ENCODE measurements around the gene SDR42E2. TPM values are rescaled to one million over a fixed set of nuclear protein-coding genes. Genes with fewer than 3 reads are reported as not detected.

SDR42E2 gene
- under 0.01 TPM in 1 of 2 replicates, not detected in the other for total RNA-seq
- polyA plus RNA-seq = not detected in 2 replicates
- not detected in 2 replicates for polyA plus RNA-seq (2012)
- not detected in 2 replicates for polyA minus RNA-seq (ENCODE audit: low replicate concordance)

GRCh38 chr16:22161999-22162655, at the start of gene SDR42E2:
SDR42E2 (plus strand) TSS chr16:22162506; CDS start chr16:22165583, 3,077 bp downstream.
- Histone ChIP-seq H3K4me1 (ENCODE audit: control insufficient read depth, extremely low read depth, insufficient read depth, low read length) (no peaks in the 10 kb centered on the region), H3K79me2 (ENCODE audit: control insufficient read depth, insufficient read depth, low read length) (no peaks in the 10 kb centered on the region), H3K36me3 (ENCODE audit: control insufficient read depth, insufficient read depth, low read length) (no peaks in the 10 kb centered on the region), H3K9me3 (ENCODE audit: control insufficient read depth, insufficient read depth, low read depth, low read length) (no peaks in the 10 kb centered on the region), H3K27ac (ENCODE audit: insufficient read depth, low read length) (no peak within 1 kb of the TSS), H4K20me1 (ENCODE audit: control insufficient read depth, extremely low read depth, insufficient read depth, low read length) (no peaks in the 10 kb centered on the region), H3K4me2 (ENCODE audit: extremely low read depth, insufficient read depth, low read length) (no peak within 1 kb of the TSS), H2AFZ (ENCODE audit: low read length) (no peak within 1 kb of the TSS), H3K4me3 (replicated peaks in 1 of 4; ENCODE audit: control extremely low read depth in 1 of 4, insufficient read depth in 1 of 4, low read depth in 3 of 4, low read length in 4 of 4) (no peak within 1 kb of the TSS), H3K27me3 (ENCODE audit: control insufficient read depth, insufficient read depth, low read length) (peaks cover 20% of the 10 kb centered on the region), H3K9ac (ENCODE audit: insufficient read depth, low read length) (no peak within 1 kb of the TSS)
- TF ChIP-seq, protein P1, sequence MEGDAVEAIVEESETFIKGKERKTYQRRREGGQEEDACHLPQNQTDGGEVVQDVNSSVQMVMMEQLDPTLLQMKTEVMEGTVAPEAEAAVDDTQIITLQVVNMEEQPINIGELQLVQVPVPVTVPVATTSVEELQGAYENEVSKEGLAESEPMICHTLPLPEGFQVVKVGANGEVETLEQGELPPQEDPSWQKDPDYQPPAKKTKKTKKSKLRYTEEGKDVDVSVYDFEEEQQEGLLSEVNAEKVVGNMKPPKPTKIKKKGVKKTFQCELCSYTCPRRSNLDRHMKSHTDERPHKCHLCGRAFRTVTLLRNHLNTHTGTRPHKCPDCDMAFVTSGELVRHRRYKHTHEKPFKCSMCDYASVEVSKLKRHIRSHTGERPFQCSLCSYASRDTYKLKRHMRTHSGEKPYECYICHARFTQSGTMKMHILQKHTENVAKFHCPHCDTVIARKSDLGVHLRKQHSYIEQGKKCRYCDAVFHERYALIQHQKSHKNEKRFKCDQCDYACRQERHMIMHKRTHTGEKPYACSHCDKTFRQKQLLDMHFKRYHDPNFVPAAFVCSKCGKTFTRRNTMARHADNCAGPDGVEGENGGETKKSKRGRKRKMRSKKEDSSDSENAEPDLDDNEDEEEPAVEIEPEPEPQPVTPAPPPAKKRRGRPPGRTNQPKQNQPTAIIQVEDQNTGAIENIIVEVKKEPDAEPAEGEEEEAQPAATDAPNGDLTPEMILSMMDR (conservative IDR thresholded peaks at IDR 0.05 in 1 of 2, IDR thresholded peaks at IDR 0.05 in 1 of 2; ENCODE audit: low read depth in 1 of 2, low read length in 2 of 2) = no peak
- no peak for TF ChIP-seq EZH2 (IDR thresholded peaks at IDR 0.05; ENCODE audit: low read length, missing control alignments)
- no peak for DNase-seq (ENCODE audit: low read depth in 2 of 2)

- Histone ChIP-seq H3K27ac (ENCODE audit: insufficient read depth, low read length) (no peak overlapping the region), H3K9me3 (ENCODE audit: control insufficient read depth, insufficient read depth, low read depth, low read length) (no peaks in the 10 kb centered on the region), H3K4me3 (replicated peaks in 1 of 4; ENCODE audit: control extremely low read depth in 1 of 4, insufficient read depth in 1 of 4, low read depth in 3 of 4, low read length in 4 of 4) (no peak overlapping the region), H4K20me1 (ENCODE audit: control insufficient read depth, extremely low read depth, insufficient read depth, low read length) (no peaks in the 10 kb centered on the region), H3K4me2 (ENCODE audit: extremely low read depth, insufficient read depth, low read length) (no peak overlapping the region), H2AFZ (ENCODE audit: low read length) (no peak overlapping the region), H3K36me3 (ENCODE audit: control insufficient read depth, insufficient read depth, low read length) (no peaks in the 10 kb centered on the region), H3K79me2 (ENCODE audit: control insufficient read depth, insufficient read depth, low read length) (no peaks in the 10 kb centered on the region), H3K9ac (ENCODE audit: insufficient read depth, low read length) (no peak overlapping the region), H3K4me1 (ENCODE audit: control insufficient read depth, extremely low read depth, insufficient read depth, low read length) (no peaks in the 10 kb centered on the region), H3K27me3 (ENCODE audit: control insufficient read depth, insufficient read depth, low read length) (peaks cover 5% of the 10 kb centered on the region)
- DNase-seq (ENCODE audit: low read depth in 2 of 2) = no peak
- TF ChIP-seq EZH2 (IDR thresholded peaks at IDR 0.05; ENCODE audit: low read length, missing control alignments) = no peak
- TF ChIP-seq, protein P1 (conservative IDR thresholded peaks at IDR 0.05 in 1 of 2, IDR thresholded peaks at IDR 0.05 in 1 of 2; ENCODE audit: low read depth in 1 of 2, low read length in 2 of 2) = no peak
Measured at GRCh38 chr16:22116095-22116700, 46.1 kb upstream of the SDR42E2 start.

DNA sequence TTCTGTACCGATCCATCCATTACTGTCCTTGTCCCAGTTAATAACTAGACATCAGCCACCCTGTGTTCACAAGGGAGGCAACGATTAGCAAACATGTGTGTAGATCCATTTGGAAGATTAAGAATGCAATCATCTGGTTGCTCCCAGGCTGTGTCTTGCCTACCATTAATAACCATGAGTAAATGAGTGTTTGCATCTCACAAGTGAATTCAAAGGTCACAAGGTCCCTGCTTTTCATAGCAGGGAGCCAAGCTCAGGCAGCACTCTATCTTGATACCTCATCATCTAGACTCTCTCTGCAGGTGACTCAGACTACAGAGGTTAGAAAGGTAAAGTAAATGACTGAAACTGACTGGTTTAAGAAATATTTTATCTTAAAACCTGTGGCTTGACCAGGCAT, 44.7 kb upstream of the SDR42E2 start:
- peak in 1 of 2 donors; percentile 5 for DNase-seq (ENCODE audit: low read depth in 2 of 2)
- Histone ChIP-seq H3K4me1 (ENCODE audit: control insufficient read depth, extremely low read depth, insufficient read depth, low read length) (no peaks in the 10 kb centered on the region), H3K9ac (ENCODE audit: insufficient read depth, low read length) (no peak overlapping the region), H3K4me2 (ENCODE audit: extremely low read depth, insufficient read depth, low read length) (no peak overlapping the region), H3K4me3 (replicated peaks in 1 of 4; ENCODE audit: control extremely low read depth in 1 of 4, insufficient read depth in 1 of 4, low read depth in 3 of 4, low read length in 4 of 4) (no peak overlapping the region), H3K79me2 (ENCODE audit: control insufficient read depth, insufficient read depth, low read length) (no peaks in the 10 kb centered on the region), H3K27ac (ENCODE audit: insufficient read depth, low read length) (no peak overlapping the region), H4K20me1 (ENCODE audit: control insufficient read depth, extremely low read depth, insufficient read depth, low read length) (no peaks in the 10 kb centered on the region), H2AFZ (ENCODE audit: low read length) (no peak overlapping the region), H3K36me3 (ENCODE audit: control insufficient read depth, insufficient read depth, low read length) (no peaks in the 10 kb centered on the region), H3K9me3 (ENCODE audit: control insufficient read depth, insufficient read depth, low read depth, low read length) (no peaks in the 10 kb centered on the region), H3K27me3 (ENCODE audit: control insufficient read depth, insufficient read depth, low read length) (peaks cover 2% of the 10 kb centered on the region)
- TF ChIP-seq EZH2 (IDR thresholded peaks at IDR 0.05; ENCODE audit: low read length, missing control alignments) = no peak
- TF ChIP-seq, protein P1 (conservative IDR thresholded peaks at IDR 0.05 in 1 of 2, IDR thresholded peaks at IDR 0.05 in 1 of 2; ENCODE audit: low read depth in 1 of 2, low read length in 2 of 2) = no peak

Data from fibroblast of lung (primary cell).